ENCODE data around the gene FGFRL1. TPM values are rescaled to one million over a fixed set of nuclear protein-coding genes. Genes with fewer than 3 reads are reported as not detected.

Gene FGFRL1
- polyA plus RNA-seq, 1 experiment = 21.2 TPM

GRCh38 chr4:986428-986878, 25.0 kb upstream of the FGFRL1 start:
- H3K4me3 ChIP-seq (ENCODE audit: low read depth, low read length) = peak overlapping the region; percentile 50
- DNase-seq (ENCODE audit: low read depth) = no peak
- no peaks in the 10 kb centered on the region for H3K27me3 ChIP-seq (ENCODE audit: control insufficient read depth, insufficient read depth, low read length)
- H3K36me3 ChIP-seq (ENCODE audit: control insufficient read depth, insufficient read depth, low read length) = peaks cover 1% of the 10 kb centered on the region
- ChIA-PET CTCF (interaction anchor here (1.0 to 2.5 kb wide), 4 partner anchors 12 to 245 kb away, joined by 3 to 15 read pairs (median 5); no protein-coding TSS in a partner anchor), POLR2A (interaction anchor here (0.6 kb wide), 1 partner anchor 67 kb away, joined by 7 read pairs; no protein-coding TSS in a partner anchor)
- no peak for TF ChIP-seq CTCF (IDR thresholded peaks at IDR 0.05; ENCODE audit: insufficient read depth, low read depth, low read length)

GRCh38 chr4:986879-987623, 24.4 kb upstream of the FGFRL1 start, which contains the start of gene IDUA:
Gene IDUA (plus strand): TSS chr4:987044. CDS start chr4:987085, 41 bp downstream.
- POLR2A ChIA-PET = interaction anchor here (0.6 kb wide), 1 partner anchor 66 kb away, joined by 7 read pairs; no protein-coding TSS in a partner anchor

GRCh38 chr4:987624-988513, 23.6 kb upstream of the FGFRL1 start:
- no peaks in the 10 kb centered on the region for H3K27me3 ChIP-seq (ENCODE audit: control insufficient read depth, insufficient read depth, low read length)
- ChIA-PET CTCF (interaction anchor here (0.8 to 2.5 kb wide), 7 partner anchors 11 to 302 kb away, joined by 3 to 15 read pairs (median 3); no protein-coding TSS in a partner anchor), POLR2A (no interaction called here)
- TF ChIP-seq CTCF (IDR thresholded peaks at IDR 0.05; ENCODE audit: insufficient read depth, low read depth, low read length) = no peak
- peak overlapping the region; percentile 50 for H3K4me3 ChIP-seq (ENCODE audit: low read depth, low read length)
- no peak for DNase-seq (ENCODE audit: low read depth)
- peaks cover 4% of the 10 kb centered on the region for H3K36me3 ChIP-seq (ENCODE audit: control insufficient read depth, insufficient read depth, low read length)

More at GRCh38 chr4:986879-987623, 24.4 kb upstream of the FGFRL1 start, which contains the start of gene IDUA:
- DNase-seq (ENCODE audit: low read depth) = no peak
- peak within 1 kb of the TSS; percentile 50 for H3K4me3 ChIP-seq (ENCODE audit: low read depth, low read length)
- peaks cover 4% of the 10 kb centered on the region for H3K36me3 ChIP-seq (ENCODE audit: control insufficient read depth, insufficient read depth, low read length)
- CTCF ChIA-PET = interaction anchor here (0.8 to 2.5 kb wide), 7 partner anchors 12 to 301 kb away, joined by 3 to 15 read pairs (median 3); no protein-coding TSS in a partner anchor
- no peaks in the 10 kb centered on the region for H3K27me3 ChIP-seq (ENCODE audit: control insufficient read depth, insufficient read depth, low read length)
- TF ChIP-seq CTCF (IDR thresholded peaks at IDR 0.05; ENCODE audit: insufficient read depth, low read depth, low read length) = peak; percentile 60

GRCh38 chr4:988726-989721, 22.4 kb upstream of the FGFRL1 start:
- no peak for DNase-seq (ENCODE audit: low read depth)
- no peaks in the 10 kb centered on the region for H3K27me3 ChIP-seq (ENCODE audit: control insufficient read depth, insufficient read depth, low read length)
- TF ChIP-seq CTCF (IDR thresholded peaks at IDR 0.05; ENCODE audit: insufficient read depth, low read depth, low read length) = no peak
- CTCF ChIA-PET = no interaction called here
- POLR2A ChIA-PET = no interaction called here
- H3K4me3 ChIP-seq (ENCODE audit: low read depth, low read length) = no peak overlapping the region
- H3K36me3 ChIP-seq (ENCODE audit: control insufficient read depth, insufficient read depth, low read length) = peaks cover 4% of the 10 kb centered on the region
